ENCODE data around the gene CD38.

CD38 gene

DNA sequence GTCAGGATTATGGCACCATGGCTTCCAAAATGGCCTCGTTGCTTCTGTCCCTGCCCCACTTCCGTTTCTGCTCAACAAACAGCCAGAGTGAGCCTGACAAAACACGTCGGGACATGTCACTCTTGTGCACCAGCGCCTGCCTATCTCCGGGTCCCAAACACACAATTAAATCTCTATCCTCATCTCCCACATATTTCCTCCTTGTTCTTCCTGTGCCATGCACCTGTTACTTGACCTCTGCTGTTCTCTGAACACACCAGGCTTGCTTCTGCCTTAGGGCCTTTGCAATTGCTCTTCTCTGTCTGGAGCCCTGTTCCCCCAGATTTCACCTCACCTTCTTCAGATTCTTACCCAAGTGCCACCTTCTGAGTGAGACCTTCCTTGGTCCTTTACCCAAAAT lies 12.7 kb upstream of the CD38 start:
- DNase-seq = no peak

DNA sequence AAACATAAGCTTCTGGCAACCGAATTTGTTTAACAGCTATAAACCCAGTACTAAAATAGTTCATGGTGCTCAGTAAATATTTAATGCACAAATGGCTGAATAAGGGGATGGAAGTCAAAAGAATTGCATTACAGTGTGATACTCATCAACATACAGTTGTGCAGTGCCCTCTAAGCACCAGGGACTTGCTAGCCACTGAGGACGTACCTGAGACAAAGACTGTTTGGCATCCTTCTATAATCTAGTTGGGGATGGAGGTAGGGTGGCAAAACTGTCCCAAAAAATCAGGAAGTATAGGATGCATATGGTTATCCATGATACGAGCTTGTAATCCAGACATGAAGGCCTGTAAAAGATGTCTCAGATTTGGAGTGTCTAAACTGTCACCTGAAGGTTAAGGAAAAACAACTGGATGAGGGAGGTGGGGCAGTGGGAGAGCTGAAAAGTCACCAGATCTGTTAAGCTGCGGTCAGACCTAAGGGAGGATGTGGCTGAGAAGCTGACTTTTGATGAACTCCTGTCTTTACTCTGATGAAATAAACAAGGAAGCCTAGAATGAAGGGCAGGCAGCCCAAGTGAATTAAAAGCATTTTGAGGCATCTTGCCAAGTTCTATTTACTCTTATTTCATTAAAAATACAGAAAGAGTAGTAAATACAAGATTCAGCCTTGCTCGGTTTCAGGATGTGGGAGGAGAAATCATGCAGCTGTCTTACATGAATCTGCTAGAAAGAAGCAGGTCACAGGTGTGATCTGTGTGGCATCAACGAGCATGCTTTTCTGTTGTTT lies 12.0 kb upstream of the CD38 start:
- DNase-seq = no peak

DNA sequence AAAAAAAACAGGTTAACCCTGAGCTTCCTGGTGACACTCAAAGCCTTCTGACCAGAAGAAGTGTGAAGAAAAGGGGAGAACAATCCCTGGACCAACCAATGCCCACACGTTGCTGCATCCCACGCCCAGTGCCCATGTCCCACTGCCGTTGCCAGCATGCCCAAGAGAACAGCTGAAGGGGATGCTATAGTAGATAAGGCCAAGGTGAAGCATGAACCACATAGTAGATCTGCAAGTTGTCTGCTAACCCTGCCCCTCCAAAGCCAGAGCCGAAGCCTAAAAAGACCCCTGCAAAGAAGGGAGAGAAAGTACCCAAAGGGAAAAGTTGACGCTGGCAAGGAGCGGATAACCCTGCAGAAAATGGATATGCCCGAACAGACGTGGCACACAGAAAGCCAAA lies 11.3 kb upstream of the CD38 start:
- no peak for DNase-seq

DNA sequence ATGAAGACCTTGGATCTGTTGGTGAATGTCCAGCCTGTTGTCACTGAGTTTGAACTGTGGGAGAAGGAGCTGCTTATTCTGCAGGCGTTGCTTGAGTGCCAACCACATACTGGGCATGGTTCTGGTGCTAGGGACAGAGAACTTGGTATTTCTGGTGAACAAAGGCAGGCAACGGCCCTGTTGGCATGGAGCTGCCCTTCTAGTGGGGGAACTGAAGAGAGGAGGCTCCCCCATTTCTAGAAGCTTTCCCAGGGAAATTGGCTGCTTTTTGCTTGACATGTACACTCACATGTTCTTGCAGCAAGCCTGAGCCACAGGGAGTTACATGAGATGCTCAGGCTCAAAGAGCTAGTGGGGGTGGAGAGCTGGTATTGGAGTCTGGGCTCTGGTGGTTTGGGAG lies 8.9 kb upstream of the CD38 start:
- no peak for DNase-seq

DNA sequence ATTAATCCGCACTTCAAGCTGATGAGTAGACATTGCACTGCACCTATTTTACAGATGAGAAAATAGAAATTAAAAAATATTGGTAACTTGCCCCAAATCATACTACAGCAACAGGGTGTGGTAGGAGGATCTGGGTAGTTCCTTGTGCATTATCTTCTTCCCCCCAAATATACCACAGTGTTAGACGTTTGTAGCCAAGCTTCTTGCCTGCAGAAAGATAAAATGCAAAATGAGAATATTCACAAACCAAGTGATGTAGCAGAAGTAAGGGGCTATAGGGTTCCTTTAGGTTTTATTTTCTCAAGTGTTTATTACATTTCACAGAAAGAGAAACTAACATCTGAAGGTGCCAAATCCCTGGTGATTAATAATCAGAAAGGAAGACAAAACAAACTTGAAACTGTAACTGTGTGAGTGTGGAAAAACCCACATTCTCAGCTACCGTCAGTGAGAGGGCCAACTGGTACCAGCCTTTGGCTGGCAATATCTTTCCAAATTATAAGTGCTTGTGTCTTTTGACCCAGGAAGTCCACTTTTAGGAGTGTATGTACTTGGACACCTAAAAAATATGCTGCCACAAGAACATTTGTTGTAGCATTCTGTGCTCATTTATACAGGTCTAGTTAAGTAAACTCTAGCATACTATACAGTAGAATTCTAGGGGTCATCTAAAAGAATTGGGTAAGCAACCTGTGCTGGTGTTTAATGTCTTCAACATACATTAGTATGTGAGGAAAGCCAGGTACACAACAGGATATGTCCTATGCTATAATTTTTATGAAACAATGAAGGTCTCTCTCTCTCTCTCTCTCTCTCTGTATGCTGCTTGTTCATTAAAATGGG lies 6.7 kb upstream of the CD38 start:
- no peak for DNase-seq

DNA sequence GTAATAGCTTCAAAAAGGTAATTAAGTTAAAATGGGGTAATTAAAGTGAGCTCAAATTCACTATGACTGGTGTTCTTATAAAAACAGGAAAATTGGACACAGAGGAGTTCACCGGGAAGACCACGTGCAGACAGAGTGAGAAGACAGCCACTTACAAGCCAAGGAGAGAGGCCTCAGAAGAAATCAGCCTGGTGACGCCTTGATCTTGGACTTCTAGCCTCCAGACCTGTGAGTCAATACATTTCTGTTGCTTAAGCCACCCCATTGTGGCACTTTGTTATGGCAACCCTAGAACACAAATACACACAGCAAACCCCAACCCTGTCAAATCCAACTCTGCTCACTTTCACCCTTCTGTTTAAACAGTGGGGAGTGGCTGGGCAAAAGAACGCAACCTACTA lies 4.1 kb upstream of the CD38 start:
- no peak for DNase-seq

DNA sequence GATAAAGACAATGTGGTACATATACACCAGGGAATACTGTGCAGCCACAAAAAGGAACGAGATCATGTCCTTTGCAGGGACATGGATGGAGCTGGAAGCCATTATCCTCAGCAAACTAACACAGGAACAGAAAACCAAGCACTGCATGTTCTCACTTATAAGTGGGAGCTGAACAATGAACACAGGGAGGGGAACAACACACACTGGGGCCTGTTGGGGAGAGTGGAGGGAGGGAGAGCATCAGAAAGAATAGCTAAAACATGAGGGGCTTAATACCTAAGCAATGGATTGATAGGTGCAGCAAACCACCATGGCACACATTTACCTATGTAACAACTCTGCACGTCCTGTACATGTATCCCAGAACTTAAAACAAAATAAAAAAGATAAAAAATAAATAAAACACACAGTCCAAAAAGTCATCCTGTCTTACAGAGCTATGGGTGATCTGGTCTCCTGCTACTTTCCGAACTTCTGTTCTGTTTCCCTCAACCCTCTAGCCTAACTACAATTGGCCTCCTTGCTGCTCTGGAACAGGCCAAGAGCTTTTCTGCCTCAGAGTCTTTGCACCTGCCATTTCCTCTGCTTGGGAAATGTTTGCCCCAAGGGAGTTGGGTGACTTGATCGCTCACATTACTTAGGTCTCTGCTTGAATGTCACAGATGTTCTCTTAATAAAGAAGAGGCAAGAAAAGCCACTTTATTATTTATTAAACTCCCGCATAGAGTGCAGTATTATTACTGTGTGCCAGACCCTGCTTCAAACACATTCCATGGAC lies 1.1 kb upstream of the CD38 start:
- DNase-seq = no peak

DNA sequence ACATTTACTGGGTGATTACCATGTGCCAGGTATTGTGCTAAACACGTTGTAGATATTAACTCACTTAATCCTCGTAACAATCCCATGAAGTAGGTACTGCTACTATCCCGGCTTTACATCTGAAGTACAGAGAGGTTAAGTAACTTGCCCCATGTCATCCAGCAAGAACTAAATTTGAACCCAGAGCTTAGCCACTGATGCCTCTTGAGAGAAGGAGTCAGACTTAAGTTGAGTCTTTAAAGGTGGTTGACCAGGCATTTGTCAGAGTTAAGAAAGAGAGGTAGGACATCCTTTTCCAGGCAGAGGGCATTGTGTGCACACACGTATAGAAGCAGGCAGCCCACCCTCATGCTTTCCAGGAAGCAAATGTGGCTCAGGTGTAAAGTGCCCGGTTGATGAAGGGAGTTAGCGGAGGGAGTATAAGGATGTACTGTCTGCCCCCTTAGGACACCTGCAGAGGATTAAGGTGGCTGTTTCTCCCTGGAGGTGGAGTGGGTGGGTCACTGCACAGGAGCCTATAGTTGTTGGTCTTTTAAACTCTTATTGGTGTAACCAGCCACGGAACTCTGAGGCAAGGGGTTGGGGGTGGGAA lies 335 bp upstream of the CD38 start:
- DNase-seq = no peak

DNA sequence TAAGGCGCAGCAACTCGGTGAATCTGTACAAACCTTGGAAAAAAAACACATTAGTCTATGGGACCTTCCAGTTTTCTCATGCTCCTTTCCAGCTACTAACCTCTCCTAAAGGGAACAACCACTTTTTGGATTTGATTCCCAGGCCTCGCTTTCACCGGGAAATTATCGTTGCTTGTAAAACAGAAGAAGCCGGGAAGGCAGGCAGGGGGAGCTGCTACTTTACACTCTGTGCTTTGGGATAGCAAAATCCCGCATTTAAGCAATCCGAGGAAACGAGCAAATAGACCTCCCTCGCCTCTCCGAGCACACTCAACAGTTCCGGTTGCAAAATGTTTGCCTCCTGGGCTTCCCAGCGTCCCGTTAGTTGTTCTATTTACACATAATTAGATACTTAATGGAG lies 1.2 kb downstream of the CD38 start:
- no peak for DNase-seq

DNA sequence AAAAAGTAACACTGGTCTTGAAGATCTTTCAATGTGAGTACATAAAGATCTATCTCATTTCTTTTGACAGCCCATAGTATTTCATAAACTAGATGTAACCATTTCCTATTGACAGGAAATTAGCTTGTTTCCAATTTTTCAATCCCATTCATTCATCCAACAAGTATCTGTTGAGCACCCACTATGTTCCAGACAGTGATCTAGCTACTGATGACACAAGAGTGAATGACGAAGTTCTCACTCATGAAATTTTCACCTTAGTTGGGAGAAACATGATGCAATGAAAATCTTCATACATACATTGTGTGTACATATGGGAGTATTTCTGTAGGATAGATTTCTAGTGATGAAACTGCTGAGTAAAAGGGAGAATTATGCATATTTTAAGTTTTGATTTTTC lies 1.7 kb downstream of the CD38 start:
- no peak for DNase-seq

DNA sequence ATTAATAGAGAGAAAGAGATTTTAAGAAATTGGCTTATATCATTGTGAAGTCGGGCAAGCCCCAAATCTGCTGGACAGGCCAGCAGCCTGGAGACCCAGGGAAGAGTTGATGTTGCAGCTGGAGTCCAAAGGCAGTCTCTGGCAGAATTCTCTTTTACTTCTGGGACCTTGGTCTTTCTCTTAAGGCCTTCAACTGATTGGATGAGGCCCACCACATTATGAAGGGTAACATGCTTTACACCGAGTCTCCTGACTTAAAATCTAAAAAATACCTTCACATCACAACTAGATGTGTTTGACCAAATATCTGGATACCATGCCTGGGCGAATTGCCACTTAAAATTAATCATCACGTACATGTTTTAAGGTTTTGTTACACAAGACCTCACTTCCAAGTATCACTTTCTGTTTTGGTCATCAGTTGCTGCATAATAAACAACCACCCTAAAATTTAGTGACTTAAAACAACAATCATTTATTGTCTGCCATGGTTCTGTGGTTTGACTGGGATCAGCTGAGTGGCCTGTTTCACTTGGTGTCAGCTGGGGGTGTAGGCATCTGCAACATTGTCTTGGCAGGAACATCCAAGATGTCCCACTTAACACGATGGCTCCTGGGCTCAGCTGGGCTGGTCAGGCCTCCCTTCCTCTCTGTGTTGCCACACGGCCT lies 3.4 kb downstream of the CD38 start:
- no peak for DNase-seq

DNA sequence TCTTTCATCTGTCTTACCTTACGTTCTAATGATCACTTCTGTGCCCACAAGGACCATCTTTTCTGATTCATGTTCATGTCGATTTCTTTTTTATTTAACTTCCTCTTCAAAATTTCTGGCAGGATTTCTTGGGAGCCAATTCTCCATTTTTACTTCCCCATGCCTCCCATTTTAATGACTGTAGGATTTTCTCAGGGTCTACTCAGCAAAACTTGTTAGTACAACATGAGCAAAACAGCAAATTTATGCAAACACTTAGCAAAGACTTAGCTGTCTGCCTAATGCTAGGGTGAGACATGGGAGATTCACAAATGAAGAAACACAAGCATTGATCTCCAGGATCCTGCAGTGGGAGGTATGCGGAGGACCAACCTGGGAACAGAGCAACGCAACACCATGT lies 5.5 kb downstream of the CD38 start:
- no peak for DNase-seq

DNA sequence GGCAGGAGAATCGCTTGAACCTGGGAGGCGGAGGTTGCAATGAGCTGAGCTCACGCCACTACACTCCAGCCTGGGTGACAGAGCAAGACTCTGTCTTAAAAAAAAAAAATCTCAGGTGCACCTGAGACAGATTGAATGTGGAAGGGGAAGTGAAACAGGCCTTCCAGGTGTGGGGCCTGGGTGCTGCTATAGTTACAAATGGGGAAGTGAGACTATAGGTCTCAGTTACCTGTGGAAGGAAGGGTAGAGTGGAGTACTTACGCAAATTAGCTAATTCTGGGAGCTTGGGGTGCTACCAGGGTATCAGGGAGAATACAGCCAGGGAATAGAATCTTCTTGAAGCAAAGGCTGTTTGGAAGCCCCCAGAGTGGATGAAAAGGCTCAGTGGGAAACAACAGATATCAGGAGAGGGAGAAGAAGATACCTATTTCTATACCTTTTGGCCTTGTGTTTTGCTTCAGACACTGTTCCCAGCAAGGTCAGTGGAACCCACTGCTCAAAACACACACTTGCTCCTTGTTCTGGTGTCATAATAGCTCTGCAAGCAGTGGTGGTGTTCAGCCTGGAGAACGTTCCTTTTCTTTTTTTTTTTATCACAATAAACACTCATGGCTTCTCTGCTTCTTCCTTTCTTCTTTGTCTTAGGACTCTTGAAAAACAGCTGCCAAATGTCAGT lies 7.0 kb downstream of the CD38 start:
- DNase-seq = no peak

DNA sequence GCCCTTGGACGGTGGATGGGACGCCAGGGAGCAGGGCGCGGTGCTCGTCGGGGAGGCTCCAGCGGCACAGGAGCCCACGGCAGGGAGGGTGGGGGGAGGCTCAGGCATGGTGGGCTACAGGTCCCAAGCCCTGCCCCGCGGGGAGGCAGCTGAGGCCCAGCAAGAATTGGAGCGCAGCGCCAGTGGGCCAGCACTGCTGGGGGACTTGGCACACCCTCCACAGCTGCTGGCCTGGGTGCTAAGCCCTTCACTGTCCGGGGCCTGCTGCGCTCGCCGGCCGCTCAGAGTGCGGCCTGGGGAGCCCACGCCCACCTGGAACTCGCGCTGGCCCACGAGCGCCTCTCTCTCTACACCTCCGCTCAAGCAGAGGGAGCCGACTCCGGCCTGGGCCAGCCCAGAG lies 8.6 kb downstream of the CD38 start:
- no peak for DNase-seq

DNA sequence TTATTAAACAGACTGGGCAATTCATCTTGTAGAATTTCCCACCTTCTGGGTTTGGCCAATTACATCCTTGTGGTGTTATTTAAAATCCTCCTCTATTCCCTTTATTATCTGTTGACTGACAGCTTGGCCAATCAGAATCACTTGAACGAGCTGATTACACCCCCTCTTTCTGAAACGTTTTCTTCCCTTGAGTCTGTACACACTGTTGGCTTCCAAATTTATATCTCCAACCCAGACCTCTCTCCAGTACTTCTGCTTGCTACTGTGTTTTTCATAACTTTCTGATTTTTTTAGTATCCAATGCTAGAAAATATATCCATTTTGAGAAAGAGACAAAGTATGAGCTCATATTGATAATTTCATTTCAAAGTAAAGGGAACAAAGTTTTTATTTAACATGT lies 14.8 kb downstream of the CD38 start:
- DNase-seq = no peak

DNA sequence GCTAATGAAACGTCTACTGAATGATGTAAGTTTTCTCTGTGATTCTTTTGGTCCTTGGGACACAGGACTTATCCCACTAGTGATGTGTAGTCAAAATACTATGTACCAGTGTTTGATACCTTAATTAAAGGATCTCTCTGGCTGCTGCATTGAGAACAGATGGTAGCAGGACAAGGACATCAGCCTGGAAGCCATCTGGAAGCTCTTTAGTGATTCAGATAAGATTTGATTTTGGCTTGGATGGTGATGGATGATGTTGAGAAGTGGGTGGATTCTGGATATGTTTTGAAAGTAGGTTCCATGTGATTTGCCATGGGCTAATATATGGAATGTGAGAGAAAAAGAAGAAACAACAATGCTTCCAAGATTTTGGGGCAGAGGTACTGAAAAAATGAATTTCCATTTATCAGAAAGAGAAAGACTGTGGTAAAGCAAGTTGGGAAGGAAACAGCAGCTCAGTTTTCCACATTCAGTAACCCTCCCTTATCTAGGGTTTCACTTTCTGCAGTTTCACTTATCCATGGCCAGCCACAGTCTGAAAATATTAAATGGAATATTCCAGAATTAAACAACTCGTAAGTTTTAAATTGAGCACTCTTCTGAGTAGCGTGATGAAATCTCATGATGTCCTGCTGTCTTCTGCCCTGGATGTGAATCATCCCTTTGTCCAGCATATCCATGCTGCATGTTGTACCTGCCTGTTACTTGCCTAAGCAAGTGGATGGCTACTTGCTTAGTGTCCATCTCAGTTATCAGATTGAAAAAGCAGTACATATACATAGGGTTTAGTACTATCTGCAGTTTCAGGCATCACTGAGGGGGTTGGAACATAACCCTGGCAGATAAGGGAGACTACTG lies 15.6 kb downstream of the CD38 start:
- no peak for DNase-seq

DNA sequence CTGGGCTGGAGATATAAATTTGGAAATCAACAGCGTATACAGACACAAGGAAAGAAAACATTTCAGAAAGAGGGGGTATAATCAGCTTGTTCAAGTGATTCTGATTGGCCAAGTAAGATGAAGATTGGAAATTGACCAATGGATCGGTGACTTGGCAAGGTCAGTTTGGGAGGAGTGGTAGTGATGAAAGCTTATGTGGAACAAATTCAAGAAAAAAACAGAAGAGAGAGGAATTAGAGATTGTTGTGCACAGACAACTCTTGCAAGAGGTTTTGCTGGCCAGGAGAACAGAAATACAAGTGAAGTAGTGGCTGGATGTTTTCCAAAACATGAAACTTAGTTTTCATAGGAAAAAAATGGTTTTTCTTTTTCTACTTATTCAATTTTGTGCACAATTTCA lies 16.3 kb downstream of the CD38 start:
- DNase-seq = no peak

DNA sequence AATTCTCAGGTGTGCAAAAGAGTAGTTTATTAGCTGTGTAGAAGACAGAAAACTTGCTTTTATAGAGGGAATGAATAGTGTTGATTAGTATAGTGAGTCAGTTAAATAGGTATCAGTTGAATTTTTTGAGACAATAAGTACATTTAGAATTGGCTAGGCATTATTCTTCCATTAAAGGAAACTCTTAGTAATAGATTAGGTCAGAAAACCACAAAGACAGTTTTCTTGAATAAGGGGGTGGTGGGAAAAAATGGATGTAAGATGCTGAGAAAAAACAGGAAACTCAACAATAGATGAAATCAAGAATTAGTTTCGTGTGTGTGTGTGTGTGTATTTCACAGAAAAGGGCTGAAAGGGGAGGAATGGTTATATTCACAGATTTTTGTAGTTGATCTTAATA lies 16.8 kb downstream of the CD38 start:
- DNase-seq = no peak

DNA sequence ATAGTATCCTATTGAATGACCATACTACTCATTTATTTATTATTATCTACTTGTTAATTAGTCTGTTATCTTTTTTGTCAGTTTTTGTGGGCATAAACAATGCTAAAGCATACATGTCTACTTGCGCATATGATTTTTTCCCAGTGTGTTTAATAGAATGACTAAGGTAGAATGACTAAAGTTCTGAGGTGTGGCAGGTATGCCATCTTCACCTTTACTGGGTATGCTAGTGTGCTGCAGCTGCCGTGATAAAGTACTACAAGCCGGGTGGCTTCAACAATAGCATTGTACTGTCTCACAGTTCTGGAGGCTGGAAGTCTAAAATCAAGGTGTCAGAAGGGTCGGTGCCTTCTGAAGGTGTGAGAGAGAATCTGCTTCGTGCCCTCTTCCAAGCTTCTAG lies 19.2 kb downstream of the CD38 start:
- DNase-seq = no peak

DNA sequence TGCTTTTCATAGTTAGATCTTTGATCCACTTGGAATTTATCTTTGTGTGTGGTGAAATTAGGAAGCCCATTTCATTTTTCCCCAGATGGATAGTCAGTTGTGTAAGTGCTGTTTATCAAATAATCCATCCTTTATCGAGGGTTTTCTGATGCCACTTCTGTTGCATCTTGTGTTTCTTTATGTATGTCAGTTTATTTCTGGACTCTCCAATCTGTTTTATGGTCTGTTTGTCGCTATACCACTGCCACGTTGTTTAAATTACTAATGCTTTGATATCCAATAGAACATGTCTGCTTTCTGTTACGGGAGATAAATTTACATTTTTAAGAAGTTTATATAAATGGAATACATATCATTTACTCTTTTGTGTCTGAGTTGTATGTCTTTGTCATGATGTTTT lies 21.0 kb downstream of the CD38 start:
- DNase-seq = no peak

DNA sequence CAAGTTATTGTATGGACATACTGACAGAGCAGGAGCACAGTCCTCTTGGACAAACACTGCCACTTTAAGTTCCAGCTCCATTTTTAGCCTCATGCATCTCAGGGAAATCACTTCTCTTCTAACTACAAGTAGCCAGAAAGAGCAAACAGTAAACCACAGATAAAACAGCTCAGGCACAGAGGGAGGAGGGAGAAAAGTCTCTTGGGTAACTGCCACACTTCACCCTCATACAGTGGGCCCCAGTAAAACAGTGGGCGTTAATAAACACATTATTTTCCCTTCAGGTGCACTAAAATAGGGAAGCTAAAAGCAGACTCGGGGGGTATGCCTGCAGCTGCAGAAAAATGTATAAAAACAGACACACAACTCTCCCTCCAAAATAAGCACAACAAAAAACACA lies 21.6 kb downstream of the CD38 start:
- no peak for DNase-seq
